HG02885 (cell line): ENCODE data around the gene FAM89B.

ENCODE experiments used
- ATAC-seq: cut with Tn5 transposase; IDR thresholded peaks from one replicate; pipeline ENCODE4 v1.9.1; 2021; ENCODE audit warnings: mild to moderate bottlenecking; ENCODE audit not compliant: unreplicated experiment, poor library complexity

FAM89B gene

DNA sequence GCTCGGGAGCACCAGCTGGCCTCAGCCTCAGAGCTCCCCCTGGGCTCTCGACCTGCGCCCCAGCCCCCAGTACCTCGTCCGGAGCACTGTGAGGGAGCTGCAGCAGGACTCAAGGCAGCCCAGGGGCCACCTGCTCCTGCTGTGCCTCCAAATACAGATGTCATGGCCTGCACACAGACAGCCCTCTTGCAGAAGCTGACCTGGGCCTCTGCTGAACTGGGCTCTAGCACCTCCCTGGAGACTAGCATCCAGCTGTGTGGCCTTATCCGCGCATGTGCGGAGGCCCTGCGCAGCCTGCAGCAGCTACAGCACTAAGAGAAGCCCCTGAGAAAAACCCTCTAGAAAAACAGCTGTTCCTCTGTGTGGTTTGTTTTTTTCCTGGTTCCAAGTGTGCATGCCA is 918 bp upstream of the FAM89B start:
- ATAC-seq, result no peak

- ATAC-seq, result no peak
Measured at GRCh38 chr11:65571940-65572339, 398 bp upstream of the FAM89B start.

DNA sequence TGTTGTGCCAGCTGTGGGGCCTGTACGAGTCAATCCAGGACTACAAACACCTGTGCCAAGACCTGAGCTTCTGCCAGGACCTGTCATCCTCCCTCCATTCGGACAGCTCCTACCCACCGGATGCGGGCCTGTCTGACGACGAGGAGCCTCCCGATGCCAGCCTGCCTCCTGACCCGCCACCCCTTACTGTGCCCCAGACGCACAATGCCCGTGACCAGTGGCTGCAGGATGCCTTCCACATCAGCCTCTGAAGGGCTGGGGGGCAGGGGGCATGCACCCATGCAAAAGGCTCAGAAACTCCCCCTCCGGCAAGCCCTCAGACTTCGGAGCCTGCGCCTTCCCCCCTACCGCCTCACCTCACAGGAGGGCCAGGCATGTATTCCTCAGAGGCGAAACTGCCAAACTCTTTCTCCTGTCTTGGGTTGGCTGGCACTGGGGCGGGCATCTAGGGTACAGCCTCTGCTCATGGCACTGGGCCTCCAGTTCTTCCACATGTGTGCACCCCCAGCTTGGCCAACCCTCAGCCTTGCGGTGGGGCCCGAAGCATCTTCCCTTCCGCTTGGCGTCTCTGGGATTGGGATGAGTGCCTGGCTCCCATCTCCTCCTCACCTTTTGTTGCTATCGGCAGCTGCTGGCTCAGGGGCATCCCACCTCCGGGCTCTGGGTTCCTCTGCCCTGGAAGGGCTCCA is 1.2 kb downstream of the FAM89B start:
- ATAC-seq, result no peak

DNA sequence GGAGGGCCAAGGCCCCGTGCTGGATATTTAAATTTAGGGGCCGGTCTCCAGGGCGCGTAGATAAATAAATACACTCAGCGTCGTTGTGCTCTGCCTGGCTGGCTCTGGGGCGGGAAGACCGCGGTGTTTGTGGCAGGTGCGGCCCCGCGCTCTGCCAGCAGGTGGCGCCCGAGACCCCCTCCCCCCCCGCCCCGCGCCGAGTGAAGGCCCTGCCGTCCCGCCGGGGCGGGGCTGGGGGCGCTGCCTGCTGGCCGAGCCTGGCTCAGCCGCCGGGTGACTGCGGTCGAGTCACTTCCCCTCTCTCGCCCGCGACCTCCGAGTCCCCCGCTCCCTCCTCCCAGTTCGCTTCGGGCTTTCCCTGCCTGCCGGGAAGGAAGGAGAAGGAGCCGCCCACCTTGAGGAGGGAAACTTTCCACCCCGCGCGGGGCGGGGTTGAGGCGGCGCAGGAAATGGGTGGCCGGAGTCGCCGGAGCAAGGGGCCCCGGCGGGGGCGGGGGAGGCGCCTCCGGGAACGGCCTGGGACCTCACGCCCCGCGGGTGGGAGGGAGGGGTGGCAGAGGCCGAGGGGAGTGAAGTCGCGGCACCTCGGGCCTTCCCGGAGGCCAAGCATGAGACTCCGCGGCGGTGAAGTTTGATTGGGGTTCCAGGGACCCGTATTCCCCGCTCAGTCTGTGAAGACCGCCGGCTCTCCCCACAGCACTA is 1.9 kb downstream of the FAM89B start:
- peak; percentile 37 for ATAC-seq

- no peak for ATAC-seq
Measured at GRCh38 chr11:65574811-65575567, 2.7 kb downstream of the FAM89B start.

- ATAC-seq, result no peak
Measured at GRCh38 chr11:65575568-65576231, 3.4 kb downstream of the FAM89B start, which contains the start of gene EHBP1L1. Gene EHBP1L1 (plus strand): TSS chr11:65576053. CDS start chr11:65576303, 250 bp downstream.

DNA sequence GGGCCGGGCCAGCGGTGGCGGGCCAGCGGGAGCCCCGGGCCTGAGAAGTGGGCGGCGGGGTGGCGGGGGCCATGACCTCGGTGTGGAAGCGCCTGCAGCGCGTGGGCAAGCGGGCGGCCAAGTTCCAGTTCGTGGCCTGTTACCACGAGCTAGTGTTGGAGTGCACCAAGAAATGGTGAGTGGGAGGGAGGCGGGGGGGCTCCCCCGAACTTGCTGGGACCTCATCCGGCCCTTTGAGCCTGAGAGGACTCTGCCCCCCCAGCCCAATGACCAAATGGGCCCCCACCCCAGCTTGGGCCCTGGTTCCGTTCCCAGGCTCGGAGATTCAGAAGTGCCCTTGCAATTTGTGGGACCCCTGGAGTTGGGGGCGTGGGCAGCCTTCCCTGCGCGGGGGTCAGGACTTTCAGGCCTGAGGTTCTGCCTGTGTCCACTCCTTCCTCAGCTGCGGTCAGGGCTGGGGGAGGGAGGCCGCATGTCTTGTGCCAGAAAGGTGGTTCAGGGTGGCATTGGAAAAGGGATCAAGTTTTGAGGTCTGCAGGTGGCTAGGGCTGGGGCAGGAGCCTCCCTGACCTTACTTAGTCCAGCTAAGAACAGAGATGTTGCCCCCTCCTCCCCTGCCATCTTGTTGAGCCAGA is 4.0 kb downstream of the FAM89B start:
- ATAC-seq, result no peak

- no peak for ATAC-seq
Measured at GRCh38 chr11:65576867-65577755, 4.8 kb downstream of the FAM89B start.

DNA sequence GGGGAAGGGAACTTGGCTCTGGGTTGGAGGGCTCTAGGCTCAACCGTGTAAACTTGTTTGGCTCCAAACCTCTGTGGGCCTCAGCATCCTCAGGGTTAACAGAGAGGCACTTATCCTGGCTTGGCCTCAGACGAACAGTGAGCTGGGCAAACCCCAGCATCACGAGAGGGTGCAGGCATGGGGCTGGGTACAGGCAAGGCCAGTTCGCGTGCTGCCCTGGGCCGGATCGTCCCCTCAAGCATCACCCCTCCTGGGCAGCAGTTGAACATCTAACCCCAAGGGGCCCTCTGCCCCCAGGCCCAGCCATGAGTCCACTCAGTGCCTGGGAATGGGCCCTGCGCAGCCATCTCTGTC is 5.4 kb downstream of the FAM89B start:
- ATAC-seq, result no peak

- no peak for ATAC-seq
Measured at GRCh38 chr11:65578134-65578533, 5.8 kb downstream of the FAM89B start.

DNA sequence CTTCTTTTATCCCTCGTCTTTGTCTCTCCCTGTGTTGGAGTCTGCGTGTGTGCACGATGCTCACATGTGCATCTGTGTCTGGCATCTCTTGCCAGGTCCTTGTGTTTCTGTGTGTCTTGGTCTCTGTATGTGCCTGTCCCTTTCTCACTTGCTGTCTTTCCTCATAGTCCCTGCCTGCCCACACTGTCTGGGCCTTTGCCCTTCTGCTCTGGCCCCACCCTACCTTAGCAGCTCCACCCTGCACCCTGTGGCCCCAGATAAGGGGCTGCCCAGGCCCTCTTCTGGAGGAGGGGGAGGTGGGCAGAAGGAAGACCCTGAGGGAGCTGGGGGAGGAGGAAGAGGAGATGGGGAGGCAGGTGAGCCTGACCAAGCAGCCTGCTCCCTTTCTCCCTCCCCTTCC is 6.3 kb downstream of the FAM89B start:
- ATAC-seq, result no peak

GRCh38 chr11:65579291-65579690 is 7.0 kb downstream of the FAM89B start:
- ATAC-seq, result no peak

DNA sequence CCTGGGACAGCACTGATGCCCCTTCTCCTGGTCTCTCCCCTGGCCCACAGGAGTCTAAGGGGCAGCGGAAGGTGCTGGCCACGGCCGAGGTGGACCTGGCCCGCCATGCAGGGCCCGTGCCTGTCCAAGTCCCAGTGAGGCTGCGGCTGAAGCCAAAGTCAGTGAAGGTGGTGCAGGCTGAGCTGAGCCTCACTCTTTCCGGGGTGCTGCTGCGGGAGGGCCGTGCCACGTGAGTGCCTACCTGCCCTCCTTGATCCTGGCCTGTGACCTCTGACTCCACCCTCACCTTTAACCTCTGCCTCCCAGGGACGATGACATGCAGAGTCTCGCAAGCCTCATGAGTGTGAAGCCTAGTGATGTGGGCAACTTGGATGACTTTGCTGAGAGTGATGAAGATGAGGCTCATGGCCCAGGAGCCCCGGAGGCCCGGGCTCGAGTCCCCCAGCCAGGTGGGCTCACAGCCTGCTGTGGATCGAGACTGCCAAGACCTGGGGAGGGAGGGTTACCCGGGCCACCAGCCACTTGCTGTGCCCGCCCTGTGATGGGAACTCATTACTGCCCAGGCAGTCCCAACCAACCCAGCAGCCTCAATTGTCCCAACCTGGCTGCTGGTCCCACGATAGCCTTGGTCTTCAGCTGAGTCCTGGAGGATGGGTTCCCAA is 7.8 kb downstream of the FAM89B start:
- ATAC-seq, result no peak

DNA sequence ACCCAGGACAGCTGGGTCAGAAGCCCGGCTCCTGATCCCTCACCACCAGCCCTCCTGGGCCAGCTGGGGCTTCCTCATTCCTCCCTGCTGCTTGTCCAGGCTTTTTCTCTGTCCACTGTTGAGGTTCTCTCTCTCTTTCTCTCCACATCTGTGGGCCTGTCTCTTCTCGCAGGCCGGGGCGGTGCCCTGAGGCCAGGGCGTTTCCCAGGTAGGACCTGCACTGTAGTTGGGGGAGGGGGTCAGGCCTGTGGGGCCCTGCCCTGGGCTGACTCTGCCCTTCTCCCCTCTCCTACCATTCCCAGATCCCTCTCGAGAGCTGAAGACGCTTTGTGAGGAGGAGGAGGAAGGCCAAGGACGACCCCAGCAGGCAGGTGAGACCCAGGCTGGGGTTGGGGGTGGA is 8.4 kb downstream of the FAM89B start:
- no peak for ATAC-seq

DNA sequence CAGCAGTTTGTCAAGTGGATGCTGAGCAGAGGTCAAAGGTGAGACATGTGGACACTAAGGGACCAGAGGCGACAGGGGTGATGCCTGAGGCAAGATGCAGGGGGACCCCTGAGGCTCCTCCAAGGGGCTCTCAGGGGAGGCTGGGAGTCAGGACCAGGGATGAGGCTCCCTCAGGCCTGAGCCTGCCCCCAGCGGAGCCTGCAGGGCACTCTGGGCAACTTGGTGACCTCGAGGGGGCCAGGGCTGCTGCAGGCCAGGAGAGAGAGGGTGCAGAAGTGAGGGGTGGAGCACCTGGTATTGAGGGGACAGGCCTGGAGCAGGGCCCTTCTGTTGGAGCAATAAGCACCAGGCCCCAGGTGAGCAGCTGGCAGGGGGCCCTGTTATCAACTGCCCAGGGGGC is 9.6 kb downstream of the FAM89B start:
- ATAC-seq, result no peak

- ATAC-seq, result no peak
Measured at GRCh38 chr11:65583589-65583988, 11.3 kb downstream of the FAM89B start.

- no peak for ATAC-seq
Measured at GRCh38 chr11:65584106-65584505, 11.8 kb downstream of the FAM89B start.

- no peak for ATAC-seq
Measured at GRCh38 chr11:65584723-65585171, 12.4 kb downstream of the FAM89B start.
